ENCODE results near the gene ICE1.
"Not testable (repeated sequence)": the region's sequence is repeated elsewhere in the genome, so short reads cannot be mapped to it uniquely, and the experiment has no call there.

ICE1 gene

GRCh38 chr5:5486122-5486521 lies 63.6 kb downstream of the ICE1 start:
- Histone ChIP-seq H3K4me3 (ENCODE audit: low read length) (no peak overlapping the region), H3K27me3 (ENCODE audit: control insufficient read depth, insufficient read depth, low read length) (no peaks in the 10 kb centered on the region), H3K9ac (ENCODE audit: low read length) (no peak overlapping the region), H3K36me3 (ENCODE audit: control insufficient read depth, insufficient read depth, low read length) (no peaks in the 10 kb centered on the region), H3K9me3 (ENCODE audit: control insufficient read depth, low read length) (no peaks in the 10 kb centered on the region), H3K4me1 (ENCODE audit: control insufficient read depth, insufficient read depth, low read length) (no peaks in the 10 kb centered on the region)

GRCh38 chr5:5487585-5488360 lies 65.3 kb downstream of the ICE1 start:
- Histone ChIP-seq H3K4me1 (ENCODE audit: control insufficient read depth, insufficient read depth, low read length) (no peaks in the 10 kb centered on the region), H3K4me3 (ENCODE audit: low read length) (no peak overlapping the region), H3K9ac (ENCODE audit: low read length) (no peak overlapping the region), H3K27me3 (ENCODE audit: control insufficient read depth, insufficient read depth, low read length) (no peaks in the 10 kb centered on the region), H3K36me3 (ENCODE audit: control insufficient read depth, insufficient read depth, low read length) (no peaks in the 10 kb centered on the region), H3K9me3 (ENCODE audit: control insufficient read depth, low read length) (no peaks in the 10 kb centered on the region)

GRCh38 chr5:5490774-5491347 lies 68.4 kb downstream of the ICE1 start:
- Histone ChIP-seq H3K4me1 (ENCODE audit: control insufficient read depth, insufficient read depth, low read length) (peaks cover 11% of the 10 kb centered on the region), H3K36me3 (ENCODE audit: control insufficient read depth, insufficient read depth, low read length) (no peaks in the 10 kb centered on the region), H3K9me3 (ENCODE audit: control insufficient read depth, low read length) (no peaks in the 10 kb centered on the region), H3K4me3 (ENCODE audit: low read length) (no peak overlapping the region), H3K27me3 (ENCODE audit: control insufficient read depth, insufficient read depth, low read length) (no peaks in the 10 kb centered on the region), H3K9ac (ENCODE audit: low read length) (no peak overlapping the region)

GRCh38 chr5:5492087-5492933 lies 69.8 kb downstream of the ICE1 start:
- H3K36me3 ChIP-seq (ENCODE audit: control insufficient read depth, insufficient read depth, low read length): no peaks in the 10 kb centered on the region
- no peaks in the 10 kb centered on the region for H3K9me3 ChIP-seq (ENCODE audit: control insufficient read depth, low read length)
- peaks cover 1% of the 10 kb centered on the region for H3K27me3 ChIP-seq (ENCODE audit: control insufficient read depth, insufficient read depth, low read length)
- peaks cover 11% of the 10 kb centered on the region for H3K4me1 ChIP-seq (ENCODE audit: control insufficient read depth, insufficient read depth, low read length)
- H3K4me3 ChIP-seq (ENCODE audit: low read length): no peak overlapping the region
- H3K9ac ChIP-seq (ENCODE audit: low read length): no peak overlapping the region

- not testable (repeated sequence) for H3K9ac ChIP-seq (ENCODE audit: low read length); H3K4me3 ChIP-seq (ENCODE audit: low read length); H3K9me3 ChIP-seq (ENCODE audit: control insufficient read depth, low read length); H3K27me3 ChIP-seq (ENCODE audit: control insufficient read depth, insufficient read depth, low read length); H3K36me3 ChIP-seq (ENCODE audit: control insufficient read depth, insufficient read depth, low read length)
- peaks cover 11% of the 10 kb centered on the region for H3K4me1 ChIP-seq (ENCODE audit: control insufficient read depth, insufficient read depth, low read length)
These were observed 70.4 kb downstream of the ICE1 start for GRCh38 chr5:5492934-5493271.

- H3K9ac ChIP-seq (ENCODE audit: low read length): no peak overlapping the region
- H3K9me3 ChIP-seq (ENCODE audit: control insufficient read depth, low read length): no peaks in the 10 kb centered on the region
- H3K4me3 ChIP-seq (ENCODE audit: low read length): no peak overlapping the region
- H3K27me3 ChIP-seq (ENCODE audit: control insufficient read depth, insufficient read depth, low read length): peaks cover 7% of the 10 kb centered on the region
- H3K4me1 ChIP-seq (ENCODE audit: control insufficient read depth, insufficient read depth, low read length): peaks cover 11% of the 10 kb centered on the region
- H3K36me3 ChIP-seq (ENCODE audit: control insufficient read depth, insufficient read depth, low read length): no peaks in the 10 kb centered on the region
These were observed 72.3 kb downstream of the ICE1 start for GRCh38 chr5:5494489-5495402.

- peaks cover 7% of the 10 kb centered on the region for H3K27me3 ChIP-seq (ENCODE audit: control insufficient read depth, insufficient read depth, low read length)
- no peak overlapping the region for H3K9ac ChIP-seq (ENCODE audit: low read length)
- H3K4me1 ChIP-seq (ENCODE audit: control insufficient read depth, insufficient read depth, low read length): peaks cover 11% of the 10 kb centered on the region
- H3K9me3 ChIP-seq (ENCODE audit: control insufficient read depth, low read length): no peaks in the 10 kb centered on the region
- H3K36me3 ChIP-seq (ENCODE audit: control insufficient read depth, insufficient read depth, low read length): no peaks in the 10 kb centered on the region
- H3K4me3 ChIP-seq (ENCODE audit: low read length): no peak overlapping the region
These were observed 74.8 kb downstream of the ICE1 start for GRCh38 chr5:5497152-5497788.

- H3K9me3 ChIP-seq (ENCODE audit: control insufficient read depth, low read length): no peaks in the 10 kb centered on the region
- H3K9ac ChIP-seq (ENCODE audit: low read length): no peak overlapping the region
These were observed 77.0 kb downstream of the ICE1 start for GRCh38 chr5:5499442-5499841.

GRCh38 chr5:5504325-5504724 lies 81.8 kb downstream of the ICE1 start:
- Histone ChIP-seq H3K27me3 (ENCODE audit: control insufficient read depth, insufficient read depth, low read length) (peaks cover 3% of the 10 kb centered on the region), H3K4me3 (ENCODE audit: low read length) (no peak overlapping the region), H3K9ac (ENCODE audit: low read length) (no peak overlapping the region), H3K36me3 (ENCODE audit: control insufficient read depth, insufficient read depth, low read length) (no peaks in the 10 kb centered on the region), H3K9me3 (ENCODE audit: control insufficient read depth, low read length) (no peaks in the 10 kb centered on the region), H3K4me1 (ENCODE audit: control insufficient read depth, insufficient read depth, low read length) (no peaks in the 10 kb centered on the region)

More at GRCh38 chr5:5499442-5499841, 77.0 kb downstream of the ICE1 start:
- Histone ChIP-seq H3K4me3 (ENCODE audit: low read length) (no peak overlapping the region), H3K27me3 (ENCODE audit: control insufficient read depth, insufficient read depth, low read length) (peaks cover 7% of the 10 kb centered on the region), H3K4me1 (ENCODE audit: control insufficient read depth, insufficient read depth, low read length) (peaks cover 5% of the 10 kb centered on the region), H3K36me3 (ENCODE audit: control insufficient read depth, insufficient read depth, low read length) (no peaks in the 10 kb centered on the region)

GRCh38 chr5:5505815-5506214 lies 83.3 kb downstream of the ICE1 start:
- Histone ChIP-seq H3K27me3 (ENCODE audit: control insufficient read depth, insufficient read depth, low read length) (no peaks in the 10 kb centered on the region), H3K36me3 (ENCODE audit: control insufficient read depth, insufficient read depth, low read length) (no peaks in the 10 kb centered on the region), H3K9ac (ENCODE audit: low read length) (no peak overlapping the region), H3K4me3 (ENCODE audit: low read length) (no peak overlapping the region), H3K4me1 (ENCODE audit: control insufficient read depth, insufficient read depth, low read length) (no peaks in the 10 kb centered on the region), H3K9me3 (ENCODE audit: control insufficient read depth, low read length) (no peaks in the 10 kb centered on the region)

GRCh38 chr5:5508391-5508790 lies 85.9 kb downstream of the ICE1 start:
- H3K27me3 ChIP-seq (ENCODE audit: control insufficient read depth, insufficient read depth, low read length): no peaks in the 10 kb centered on the region
- H3K36me3 ChIP-seq (ENCODE audit: control insufficient read depth, insufficient read depth, low read length): no peaks in the 10 kb centered on the region
- no peak overlapping the region for H3K9ac ChIP-seq (ENCODE audit: low read length)
- no peak overlapping the region for H3K4me3 ChIP-seq (ENCODE audit: low read length)
- no peaks in the 10 kb centered on the region for H3K9me3 ChIP-seq (ENCODE audit: control insufficient read depth, low read length)
- H3K4me1 ChIP-seq (ENCODE audit: control insufficient read depth, insufficient read depth, low read length): no peaks in the 10 kb centered on the region
